NK-92 treated with Interleukin-12 subunit alpha and Interleukin-12 subunit beta, amount 100 ng/mL, for 24 hours (cell line): ENCODE measurements around the gene RHO.

Source experiments
- DNase-seq: peaks from one replicate; lab custom pipeline; 2025; lab: John Stamatoyannopoulos, UW

Gene RHO

GRCh38 chr3:129520960-129521359 lies 7.5 kb upstream of the RHO start:
- DNase-seq = no peak

GRCh38 chr3:129521611-129522010 lies 6.8 kb upstream of the RHO start:
- DNase-seq = no peak

GRCh38 chr3:129522953-129523352 lies 5.5 kb upstream of the RHO start:
- no peak for DNase-seq

DNA sequence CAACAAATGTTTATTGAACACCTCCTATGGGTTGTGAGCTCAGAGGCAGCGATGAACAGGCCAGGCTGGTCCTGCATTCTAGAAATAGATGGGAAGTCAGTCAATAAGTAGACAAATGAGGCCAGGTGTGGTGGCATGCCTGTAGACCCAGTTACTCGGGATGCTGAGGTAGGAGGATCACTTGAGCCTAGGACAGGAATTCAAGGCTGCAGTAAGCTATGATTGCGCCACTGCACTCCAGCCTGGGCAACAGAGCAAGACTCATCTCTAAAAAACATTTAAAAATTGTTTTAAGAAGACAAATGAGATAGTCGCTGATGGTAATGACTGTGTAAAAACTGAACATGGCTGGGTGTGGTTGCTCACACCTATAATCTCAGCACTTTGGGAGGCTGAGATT lies 4.4 kb upstream of the RHO start:
- no peak for DNase-seq

DNA sequence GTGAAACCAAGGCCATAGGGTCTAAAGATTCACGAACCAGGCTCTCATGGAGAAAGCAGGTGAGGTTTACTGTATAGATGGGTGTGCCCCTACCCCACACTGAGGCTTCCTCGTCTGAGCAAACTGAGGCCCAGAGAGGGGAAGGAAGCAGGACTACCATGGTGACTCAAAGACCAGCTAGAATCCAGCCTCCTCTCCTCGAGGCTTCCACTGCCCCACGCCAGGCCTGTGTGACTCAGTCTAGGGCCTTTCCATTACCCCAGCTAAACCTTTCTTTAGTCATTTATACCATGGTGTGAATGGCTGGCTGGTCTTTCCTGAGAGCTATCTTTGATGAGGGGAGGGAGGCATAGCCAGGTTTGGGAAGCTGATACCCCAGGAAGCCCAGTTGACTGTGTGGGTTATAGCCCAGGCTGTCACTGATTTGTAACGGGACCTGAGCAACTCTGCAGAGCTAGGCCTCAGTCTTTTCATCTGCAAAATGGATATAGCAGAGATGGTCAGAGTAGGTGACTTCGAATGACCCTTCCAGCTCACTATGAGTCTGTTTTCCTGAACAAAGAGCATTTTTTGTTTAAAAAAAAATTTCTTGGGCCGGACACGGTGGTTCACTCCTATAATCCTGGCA lies 3.0 kb upstream of the RHO start:
- peak; percentile 12 for DNase-seq

GRCh38 chr3:129526121-129526900 lies 2.1 kb upstream of the RHO start:
- DNase-seq = no peak

GRCh38 chr3:129527262-129527661 lies 1.2 kb upstream of the RHO start:
- DNase-seq = no peak

GRCh38 chr3:129529436-129530210 lies 1.2 kb downstream of the RHO start:
- DNase-seq = no peak

GRCh38 chr3:129530251-129530791 lies 1.9 kb downstream of the RHO start:
- DNase-seq = no peak

- DNase-seq = no peak
Observed at GRCh38 chr3:129530821-129531220, 2.4 kb downstream of the RHO start.

DNA sequence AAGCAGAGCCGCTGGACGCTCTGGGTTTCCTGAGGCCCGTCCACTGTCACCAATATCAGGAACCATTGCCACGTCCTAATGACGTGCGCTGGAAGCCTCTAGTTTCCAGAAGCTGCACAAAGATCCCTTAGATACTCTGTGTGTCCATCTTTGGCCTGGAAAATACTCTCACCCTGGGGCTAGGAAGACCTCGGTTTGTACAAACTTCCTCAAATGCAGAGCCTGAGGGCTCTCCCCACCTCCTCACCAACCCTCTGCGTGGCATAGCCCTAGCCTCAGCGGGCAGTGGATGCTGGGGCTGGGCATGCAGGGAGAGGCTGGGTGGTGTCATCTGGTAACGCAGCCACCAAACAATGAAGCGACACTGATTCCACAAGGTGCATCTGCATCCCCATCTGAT lies 3.3 kb downstream of the RHO start:
- no peak for DNase-seq

DNA sequence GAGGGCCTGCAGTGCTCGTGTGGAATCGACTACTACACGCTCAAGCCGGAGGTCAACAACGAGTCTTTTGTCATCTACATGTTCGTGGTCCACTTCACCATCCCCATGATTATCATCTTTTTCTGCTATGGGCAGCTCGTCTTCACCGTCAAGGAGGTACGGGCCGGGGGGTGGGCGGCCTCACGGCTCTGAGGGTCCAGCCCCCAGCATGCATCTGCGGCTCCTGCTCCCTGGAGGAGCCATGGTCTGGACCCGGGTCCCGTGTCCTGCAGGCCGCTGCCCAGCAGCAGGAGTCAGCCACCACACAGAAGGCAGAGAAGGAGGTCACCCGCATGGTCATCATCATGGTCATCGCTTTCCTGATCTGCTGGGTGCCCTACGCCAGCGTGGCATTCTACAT lies 3.8 kb downstream of the RHO start:
- no peak for DNase-seq

- DNase-seq = no peak
Observed at GRCh38 chr3:129533406-129533805, 5.0 kb downstream of the RHO start.

DNA sequence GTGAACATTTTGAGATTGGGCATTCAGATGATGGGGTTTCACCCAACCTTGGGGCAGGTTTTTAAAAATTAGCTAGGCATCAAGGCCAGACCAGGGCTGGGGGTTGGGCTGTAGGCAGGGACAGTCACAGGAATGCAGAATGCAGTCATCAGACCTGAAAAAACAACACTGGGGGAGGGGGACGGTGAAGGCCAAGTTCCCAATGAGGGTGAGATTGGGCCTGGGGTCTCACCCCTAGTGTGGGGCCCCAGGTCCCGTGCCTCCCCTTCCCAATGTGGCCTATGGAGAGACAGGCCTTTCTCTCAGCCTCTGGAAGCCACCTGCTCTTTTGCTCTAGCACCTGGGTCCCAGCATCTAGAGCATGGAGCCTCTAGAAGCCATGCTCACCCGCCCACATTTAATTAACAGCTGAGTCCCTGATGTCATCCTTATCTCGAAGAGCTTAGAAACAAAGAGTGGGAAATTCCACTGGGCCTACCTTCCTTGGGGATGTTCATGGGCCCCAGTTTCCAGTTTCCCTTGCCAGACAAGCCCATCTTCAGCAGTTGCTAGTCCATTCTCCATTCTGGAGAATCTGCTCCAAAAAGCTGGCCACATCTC lies 6.1 kb downstream of the RHO start:
- DNase-seq = no peak

- no peak for DNase-seq
Observed at GRCh38 chr3:129535075-129535474, 6.6 kb downstream of the RHO start.

GRCh38 chr3:129536374-129536667 lies 7.9 kb downstream of the RHO start:
- no peak for DNase-seq

- DNase-seq = no peak
Observed at GRCh38 chr3:129536804-129537203, 8.4 kb downstream of the RHO start.

GRCh38 chr3:129539206-129539605 lies 10.8 kb downstream of the RHO start:
- no peak for DNase-seq

GRCh38 chr3:129540776-129541516 lies 12.5 kb downstream of the RHO start:
- DNase-seq = no peak

GRCh38 chr3:129542747-129543146 lies 14.3 kb downstream of the RHO start:
- no peak for DNase-seq

DNA sequence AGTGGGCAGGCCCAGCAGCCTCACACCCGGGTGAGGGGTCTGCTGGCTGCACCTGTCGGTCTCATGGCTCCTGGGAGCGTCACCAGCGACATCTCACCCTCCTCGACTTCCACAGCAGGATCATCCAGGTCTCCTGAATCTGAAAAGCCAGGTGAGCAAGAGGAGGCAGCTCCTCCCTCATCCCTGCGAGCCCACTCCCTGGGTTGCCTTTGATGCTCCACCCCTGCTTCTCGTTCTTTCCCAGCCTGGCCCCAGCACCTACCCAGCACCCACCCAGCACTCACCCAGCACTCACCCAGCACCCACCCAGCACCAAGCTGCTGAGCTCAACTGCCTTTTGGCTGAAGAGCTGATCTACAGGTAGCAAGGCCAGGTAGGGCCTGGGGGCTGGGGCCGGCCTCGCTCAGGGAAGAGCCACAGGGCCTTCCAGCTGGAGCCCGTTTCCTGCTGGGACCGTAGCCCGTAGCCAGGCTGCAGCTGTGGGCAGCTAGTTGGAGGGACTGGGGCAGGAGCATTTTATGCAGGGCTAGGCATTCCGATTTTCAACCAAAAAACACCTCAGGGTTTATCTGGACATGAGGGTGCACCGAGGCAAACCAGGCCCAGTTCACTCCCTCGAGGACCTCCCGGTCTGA lies 14.8 kb downstream of the RHO start, which contains the start of gene H1-8:
Gene H1-8, plus strand, starts transcription at position 20 of the 635 bp plus-strand sequence. Its CDS starts 44 bp downstream, at position 64.
- no peak for DNase-seq
